Activated gamma-delta T cell treated with Interleukin-2 at 50 U/mL for 16 hours (primary cell): Measurements from ENCODE around the gene SKI.

Experiments
- DNase-seq: peaks from one replicate; pipeline ENCODE4 v3.0.0-alpha.2; 2020

SKI gene

DNA sequence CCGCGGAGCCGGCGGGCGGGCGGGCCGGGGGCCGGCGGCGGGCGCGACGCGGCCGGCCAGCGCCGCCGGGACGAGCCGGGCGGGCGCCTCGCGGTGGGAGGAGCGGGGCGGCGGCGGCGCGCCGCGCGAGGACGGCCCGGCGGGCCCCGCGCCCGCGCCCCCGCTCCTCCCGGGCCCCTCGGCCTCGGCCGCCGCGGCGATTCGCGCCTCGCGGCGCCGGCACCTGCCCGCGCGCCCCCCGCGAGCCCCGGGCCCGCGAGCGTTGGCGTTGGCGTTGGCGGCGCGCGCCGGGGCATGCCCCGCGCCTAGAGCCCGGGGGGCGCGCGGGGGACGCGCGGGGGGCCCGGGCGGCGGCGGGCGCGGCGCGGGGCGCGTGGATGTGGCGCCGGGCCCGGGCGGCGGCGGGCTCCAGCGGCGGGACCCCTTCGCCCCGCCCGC, at the start of gene SKI:
TSS of gene SKI (plus strand) at position 163 of the 438 bp plus-strand sequence. CDS start 448 bp downstream, outside the sequence.
- DNase-seq, result no peak

DNA sequence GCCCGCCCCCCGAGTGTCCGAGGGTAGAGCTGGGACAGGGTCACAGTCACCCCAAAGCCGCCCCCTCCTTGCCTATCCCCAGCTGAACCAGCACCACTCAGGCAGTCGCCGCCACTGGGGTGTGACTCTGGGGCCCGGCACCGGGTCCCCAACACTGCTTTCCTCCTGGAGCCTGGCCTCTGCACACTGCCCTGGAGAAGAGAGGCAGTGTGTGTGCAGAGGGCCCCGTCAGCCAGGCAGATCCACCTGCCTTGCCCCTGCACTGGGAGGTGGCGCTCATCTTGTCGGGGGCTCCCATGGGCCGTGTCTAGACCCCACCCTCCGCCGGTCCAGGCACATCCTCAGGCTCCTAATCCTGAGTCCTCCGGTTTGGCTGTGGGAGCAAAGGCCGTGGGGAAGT, 49.2 kb upstream of the SKI start:
- DNase-seq, result no peak

DNA sequence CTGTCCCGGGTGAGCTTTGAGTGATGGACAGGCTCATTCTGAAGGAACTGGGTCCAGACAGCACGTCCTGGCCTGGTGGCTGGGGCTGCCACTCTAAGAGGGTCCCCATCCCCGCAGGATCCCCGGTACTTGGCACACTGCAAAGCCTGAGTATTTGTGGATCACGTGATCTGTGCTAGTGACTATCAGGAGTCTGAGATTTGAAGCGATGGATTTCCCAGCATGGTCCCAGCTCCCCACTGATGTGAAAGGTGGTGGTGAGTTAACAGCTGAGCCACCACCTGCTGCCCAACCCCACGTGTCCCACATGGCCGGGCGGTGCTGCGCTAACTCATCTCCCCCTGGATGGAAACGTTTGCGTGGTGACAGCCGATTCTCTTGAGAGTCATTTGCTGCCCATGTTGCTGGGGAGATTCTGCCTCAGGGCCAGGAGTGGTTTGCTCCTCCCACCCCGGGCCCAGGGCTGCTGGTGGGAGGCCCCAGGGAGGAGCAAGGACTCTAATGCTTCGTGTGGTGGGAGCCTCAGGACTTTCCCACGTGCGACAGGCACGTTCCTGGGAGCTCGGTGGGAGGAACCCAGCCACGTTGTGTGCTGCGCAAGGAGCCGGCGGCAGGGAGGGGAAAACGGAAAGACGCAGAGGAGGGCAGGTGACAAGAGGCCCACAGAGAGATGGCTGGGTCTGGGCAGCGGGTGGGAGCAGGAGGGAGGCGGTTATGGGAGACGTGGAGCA, 48.7 kb upstream of the SKI start:
- no peak for DNase-seq

DNA sequence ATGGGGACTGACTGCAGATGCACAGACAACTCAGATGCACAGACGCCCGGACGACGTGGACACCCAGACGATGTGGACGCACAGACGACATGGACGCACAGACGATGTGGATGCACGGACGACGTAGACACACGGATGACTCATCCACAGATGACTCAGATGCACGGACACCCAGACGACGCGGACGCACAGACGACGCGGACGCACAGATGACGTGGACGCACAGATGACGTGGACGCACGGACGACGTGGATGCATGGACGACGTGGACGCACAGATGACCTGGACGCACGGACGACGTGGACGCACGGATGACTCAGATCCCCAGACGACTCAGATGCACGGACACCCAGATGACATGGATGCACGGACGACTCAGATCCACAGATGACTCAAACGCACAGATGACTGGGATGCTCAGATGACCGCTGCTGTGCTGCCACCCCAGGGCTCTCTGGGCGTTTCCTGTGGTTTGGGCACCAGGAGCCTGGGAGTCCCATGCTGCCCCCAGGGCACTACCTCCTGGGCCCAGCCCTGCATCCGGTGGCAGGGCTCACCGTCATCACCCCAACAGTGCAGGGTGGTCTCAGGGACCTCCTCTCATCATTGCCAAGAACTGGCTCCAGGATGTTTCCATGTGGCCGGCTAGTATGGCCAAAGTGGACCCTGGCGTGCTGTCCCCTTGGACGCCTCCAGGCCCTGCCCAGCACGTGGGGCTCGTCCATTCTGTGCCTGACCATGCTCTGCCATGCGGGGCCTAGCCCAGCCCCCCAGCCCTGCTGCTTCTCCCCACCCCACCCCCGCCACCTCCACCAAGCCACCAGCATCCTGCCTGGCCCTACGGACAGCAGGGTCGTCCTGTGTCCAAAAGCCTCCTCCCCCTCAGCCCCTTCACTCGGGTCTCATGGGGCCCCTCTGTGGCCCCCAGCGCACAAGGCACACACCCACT, 47.5 kb upstream of the SKI start:
- no peak for DNase-seq

DNA sequence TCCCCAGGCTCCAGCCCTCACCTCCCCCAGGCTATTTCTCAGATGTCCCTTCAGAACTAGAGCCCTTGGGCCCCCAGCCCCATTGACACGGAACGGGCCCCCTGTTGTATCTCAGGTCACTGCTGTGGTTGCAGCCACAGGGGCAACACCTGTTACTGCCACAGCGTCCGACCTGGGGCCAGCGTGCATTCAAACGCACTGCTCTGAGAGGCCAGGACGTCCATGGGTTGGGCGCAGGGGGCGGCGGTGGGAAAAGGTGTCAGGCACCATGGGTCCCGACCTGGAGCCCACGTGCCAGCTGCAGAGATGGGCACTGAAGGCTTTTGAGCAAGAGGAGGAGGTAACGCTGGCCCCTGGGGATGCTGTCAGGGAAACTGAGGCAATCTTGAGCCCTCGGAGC, 46.8 kb upstream of the SKI start:
- no peak for DNase-seq

DNA sequence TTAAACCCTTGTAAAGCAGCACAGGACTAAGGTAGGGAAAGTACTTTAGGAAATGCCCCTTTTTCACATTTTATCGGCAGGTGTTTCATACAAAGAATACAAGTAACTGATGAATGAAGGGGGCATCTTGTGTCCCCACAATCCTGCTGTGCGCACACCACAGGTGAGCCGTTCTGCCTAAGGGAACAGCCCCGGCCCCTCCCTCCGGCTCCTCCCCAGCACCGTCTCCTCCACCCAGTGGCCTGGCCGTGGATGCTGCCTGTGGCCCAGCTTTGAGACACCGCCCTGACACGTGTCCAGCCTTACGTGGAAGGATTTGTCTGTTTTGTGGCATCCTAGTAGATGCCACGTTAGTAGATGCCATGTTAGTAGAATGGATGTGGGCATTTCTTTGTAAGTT, 46.4 kb upstream of the SKI start:
- DNase-seq, result no peak

DNA sequence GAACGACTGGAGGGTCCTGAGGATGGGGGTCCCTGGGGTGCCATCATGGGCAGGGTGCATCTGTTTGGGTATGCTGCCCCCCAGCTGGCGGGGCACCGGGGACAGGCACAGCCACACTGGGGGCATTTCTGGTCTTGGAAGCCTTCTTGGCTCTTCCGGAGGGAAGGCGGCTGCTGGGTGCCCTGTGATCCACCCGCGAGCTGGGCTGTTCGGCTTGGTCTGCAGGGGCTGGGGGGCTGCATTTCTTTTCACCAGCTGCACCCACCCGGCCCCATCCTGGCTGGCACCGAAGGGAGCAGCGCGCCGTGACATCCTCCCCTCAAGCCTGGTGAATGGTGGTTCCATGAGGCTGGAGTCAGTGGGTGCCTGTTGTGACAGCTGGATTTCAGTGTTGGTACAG, 45.7 kb upstream of the SKI start:
- DNase-seq, result no peak

DNA sequence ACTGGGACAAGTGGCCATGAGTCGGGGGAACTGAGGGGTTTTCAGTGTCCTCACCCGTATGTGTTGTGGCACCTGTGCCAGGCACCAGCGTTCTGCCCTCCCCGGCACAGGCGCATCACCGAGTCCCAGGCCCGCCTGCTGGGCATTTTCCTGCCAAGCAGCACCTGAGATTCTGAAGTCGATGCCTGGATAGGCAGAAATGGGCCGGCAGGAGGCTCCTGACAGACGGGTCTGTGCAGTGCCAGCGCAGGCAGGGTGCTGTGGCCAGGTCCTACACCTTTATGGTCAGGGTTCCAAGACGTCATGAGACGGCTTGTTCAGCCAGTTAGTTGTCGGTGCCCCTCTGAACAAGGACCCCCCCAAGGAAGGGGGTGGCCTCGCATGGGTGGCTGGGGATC, 44.2 kb upstream of the SKI start:
- DNase-seq, result no peak

DNA sequence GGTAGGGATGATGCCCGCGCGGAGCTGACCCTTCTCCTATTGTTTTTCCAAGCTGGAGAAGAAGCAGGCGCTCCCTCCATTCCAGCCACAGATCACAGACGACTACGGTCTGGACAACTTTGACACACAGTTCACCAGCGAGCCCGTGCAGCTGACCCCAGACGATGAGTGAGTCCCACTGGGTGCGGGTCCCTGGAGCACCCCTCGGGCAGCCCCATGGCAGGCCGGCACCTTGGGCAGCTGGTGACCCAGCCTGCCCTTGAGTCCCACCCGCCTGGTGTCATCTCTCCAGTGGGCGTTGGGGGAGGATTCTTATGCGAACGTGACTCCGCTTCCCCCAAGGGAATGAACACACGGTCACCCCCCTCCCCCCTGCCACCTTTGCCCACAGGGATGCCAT, 43.6 kb upstream of the SKI start:
- no peak for DNase-seq

DNA sequence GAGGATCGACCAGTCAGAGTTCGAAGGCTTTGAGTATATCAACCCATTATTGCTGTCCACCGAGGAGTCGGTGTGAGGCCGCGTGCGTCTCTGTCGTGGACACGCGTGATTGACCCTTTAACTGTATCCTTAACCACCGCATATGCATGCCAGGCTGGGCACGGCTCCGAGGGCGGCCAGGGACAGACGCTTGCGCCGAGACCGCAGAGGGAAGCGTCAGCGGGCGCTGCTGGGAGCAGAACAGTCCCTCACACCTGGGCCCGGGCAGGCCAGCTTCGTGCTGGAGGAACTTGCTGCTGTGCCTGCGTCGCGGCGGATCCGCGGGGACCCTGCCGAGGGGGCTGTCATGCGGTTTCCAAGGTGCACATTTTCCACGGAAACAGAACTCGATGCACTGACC, 43.2 kb upstream of the SKI start:
- DNase-seq, result no peak

DNA sequence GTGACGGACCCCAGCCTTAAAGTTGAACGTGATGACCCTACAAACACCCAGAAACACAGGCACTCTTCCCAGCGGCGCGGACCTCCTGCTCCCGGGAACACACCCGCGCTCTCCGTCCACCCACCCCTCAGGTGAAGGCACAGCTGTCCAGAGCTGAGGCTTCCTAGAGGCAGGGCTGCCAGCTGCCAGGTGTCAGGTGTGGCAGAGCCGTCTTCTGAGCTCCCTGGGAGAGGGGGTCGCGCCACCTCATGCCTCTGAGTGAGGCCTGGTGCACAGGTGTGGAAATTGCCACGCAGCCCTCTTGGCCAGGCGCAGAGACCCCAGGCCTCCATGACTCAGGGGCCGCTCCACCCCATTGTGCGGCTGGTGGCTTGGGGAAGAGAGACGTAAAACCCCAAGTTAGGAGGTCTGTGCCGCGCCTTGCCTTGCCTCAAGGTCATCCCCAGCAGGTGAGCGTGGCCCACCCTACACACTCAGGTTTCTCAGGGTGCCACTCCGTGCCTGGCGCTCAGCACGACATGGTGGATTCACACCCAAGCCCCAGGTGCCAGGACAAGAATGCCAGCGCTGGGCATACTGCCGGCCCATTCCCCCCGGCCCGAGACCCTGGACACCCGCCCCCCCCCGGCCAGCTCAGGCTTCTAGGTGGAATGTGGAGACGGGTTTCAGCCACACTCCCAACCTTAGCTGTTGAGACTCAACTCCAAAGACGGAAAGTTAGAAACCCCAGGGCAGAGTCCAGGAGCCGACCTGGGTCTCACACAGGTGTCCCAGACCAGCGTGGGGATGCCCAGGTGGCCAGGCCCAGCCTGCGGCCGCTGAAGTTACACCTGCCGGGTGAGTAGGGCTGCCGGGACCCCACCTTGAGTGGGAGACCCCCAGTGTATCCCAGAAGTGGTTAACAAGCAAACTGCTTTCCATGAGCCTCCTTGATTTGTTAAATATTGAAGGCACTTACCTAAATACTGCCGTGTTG, 42.0 kb upstream of the SKI start:
- DNase-seq, result no peak

DNA sequence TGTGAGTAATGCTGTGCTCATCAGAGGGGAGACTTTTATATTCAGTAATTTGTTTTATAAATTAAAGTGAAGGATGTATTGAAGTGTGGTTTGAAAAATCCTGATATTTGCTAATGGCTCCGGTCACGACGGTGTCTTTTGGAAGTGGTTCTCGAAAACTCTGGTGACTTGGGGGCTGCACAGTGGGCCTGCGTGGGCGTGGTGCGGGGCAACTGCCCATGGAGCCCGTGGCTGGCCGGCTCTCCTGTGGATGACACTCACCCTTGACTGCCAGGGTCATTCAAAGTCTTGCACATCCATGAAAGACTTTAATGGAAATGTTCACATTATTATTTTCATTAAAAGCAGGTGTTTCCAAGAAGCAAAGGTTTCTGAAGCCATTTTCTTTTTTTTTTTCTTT, 41.2 kb upstream of the SKI start:
- DNase-seq, result no peak

DNA sequence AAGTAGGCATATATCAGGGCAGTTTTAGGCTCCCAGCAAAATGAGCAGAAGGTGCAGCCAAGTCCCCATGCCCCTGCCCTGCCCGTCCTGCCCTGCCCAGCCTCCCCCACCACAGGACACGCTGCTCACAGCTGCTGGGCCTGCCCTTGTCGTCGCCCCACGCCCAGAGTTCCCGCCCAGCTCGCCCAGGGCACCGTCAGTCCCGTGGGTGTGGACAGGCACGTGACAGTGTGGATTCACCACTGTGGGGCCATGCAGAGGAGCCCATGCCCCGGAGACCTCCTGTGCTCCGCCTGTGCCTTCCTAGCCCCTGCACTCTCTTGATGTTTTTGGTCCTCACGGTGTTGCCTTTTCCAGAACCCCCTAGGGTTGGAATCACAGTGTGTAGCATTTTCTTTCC, 40.5 kb upstream of the SKI start:
- no peak for DNase-seq

DNA sequence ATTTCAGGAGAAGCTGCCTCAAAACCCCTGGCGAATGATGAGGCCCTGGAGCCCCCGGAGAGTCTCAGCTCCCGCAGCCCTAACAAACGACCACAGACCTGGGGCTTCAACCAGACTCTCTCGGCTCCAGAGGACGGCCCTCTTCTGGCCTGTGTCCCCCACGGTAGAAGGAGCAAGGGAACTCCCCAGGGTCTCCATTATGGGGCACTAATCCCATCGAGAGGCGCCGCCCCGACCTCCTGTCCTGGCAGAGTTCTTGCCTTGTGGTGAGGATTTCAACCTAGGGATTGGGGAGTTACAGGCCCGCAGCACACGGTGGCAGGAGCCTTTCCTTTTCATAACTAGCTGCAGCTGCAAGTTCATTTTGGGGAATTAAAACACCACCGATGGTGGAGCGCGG, 39.8 kb upstream of the SKI start:
- DNase-seq, result no peak

DNA sequence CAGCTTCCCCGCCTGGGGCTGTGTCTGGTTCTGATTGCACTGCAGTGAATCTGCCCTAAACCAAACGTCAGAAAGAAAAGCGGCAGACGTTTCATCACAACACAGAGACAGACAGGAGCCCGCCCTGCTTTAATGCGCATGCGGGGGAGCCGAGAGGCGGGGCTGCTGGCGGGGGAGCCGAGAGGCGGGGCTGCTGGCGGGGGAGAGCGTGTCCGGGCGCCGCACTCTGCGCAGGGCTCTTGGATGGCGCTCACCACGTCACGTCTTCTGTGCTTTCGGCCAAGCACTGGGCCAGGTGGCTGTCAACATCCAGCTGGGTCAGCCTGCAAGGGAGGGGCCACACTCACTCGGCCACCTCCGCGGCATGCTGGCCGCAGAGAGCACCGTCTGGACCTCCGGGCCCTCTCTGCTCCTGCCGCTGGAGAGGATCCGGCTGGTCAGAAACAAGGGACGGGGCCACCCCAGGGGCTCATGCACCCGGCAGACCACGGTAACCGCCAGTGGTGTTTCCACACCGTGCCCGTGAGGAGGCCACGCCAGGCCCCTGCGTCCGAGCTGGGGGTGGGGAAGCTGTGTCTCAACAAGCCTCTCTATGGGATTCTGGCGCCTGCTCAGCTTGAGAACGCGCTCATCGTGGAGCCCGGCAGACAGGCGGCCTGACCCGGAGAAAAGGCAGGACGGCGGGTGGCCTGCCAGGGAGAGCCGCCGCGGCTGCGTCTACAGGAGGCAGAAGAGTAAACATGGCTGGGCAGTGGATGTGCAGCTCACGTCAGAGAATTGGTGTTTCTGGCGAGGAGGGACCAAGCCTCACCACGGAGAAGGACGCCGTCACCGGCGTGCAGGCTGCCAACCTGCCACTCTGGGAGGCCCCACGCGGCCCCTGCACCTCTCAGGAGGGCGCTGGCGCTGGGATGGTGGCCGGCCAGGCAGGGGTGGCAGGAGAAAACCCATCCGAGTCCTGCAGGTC, 38.4 kb upstream of the SKI start:
- peak; percentile 90 for DNase-seq

DNA sequence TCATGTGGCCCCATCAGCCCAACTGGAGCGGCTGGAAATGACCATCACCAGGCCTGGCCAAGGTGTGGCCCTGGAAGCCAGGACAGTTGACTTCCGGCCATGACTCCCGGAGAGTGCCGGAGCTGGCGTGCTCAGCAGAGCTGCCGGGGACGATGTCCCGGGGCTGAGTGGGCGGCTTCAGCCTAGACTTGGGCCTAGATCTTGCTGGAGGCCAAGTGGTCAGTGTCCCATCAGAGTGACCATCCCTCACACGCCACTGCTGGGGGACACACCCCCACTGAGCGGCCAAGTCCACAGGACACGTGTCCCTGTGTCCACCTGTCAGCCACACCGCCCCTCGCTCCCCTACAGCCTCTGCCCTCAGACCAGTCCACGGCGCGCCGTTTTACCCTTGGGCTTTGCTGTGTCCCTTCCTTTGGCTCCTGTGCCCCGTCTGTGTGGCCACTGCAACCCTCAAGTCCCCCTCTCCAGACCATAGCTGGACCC, 37.6 kb upstream of the SKI start:
- DNase-seq, result no peak

DNA sequence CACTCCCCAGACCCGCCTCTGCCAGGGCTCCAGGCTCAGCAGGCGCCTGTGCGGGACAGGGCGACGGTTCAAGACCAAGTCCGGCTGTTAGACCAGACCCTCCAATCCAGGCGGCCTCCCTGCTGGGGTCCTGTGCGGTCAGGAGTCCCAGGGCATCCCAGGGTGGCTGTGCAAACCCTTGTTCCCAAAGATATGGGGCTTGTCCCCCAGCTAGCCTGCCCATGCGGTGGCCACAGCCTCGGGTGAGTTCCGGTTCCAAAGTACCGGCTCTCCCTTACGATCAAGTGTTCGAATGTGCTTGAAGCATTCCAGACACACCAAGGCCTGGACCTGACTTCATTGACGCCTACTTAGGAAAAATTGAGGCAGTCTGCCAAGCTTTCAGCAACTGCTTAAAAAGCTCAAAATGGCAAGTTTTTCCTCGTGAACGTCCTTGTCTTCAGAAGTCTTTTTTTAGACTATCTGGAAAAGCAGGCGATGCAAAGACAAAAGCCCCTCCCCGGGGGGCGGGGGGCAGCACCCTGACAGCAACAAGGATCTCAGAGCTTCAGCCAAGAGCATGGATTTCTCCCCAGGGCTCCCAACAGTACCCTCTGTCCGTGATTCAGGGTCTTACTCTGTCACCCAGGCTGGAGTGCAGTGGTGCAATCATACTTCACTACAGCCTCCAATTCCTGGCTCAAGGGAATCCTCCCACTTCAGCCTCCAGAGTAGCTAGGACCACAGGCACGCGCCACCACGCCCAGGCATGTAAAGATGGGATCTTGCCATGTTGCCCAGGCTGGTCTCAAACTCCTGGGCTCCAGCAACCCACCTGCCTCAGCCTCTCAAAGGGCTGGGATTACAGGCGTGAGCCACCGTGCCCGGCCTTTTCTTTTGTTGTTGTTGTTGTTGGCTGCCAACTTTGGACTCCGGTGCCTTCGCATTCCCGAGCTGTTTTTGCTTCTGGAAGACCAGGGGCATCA, 35.8 kb upstream of the SKI start:
- DNase-seq, result no peak

DNA sequence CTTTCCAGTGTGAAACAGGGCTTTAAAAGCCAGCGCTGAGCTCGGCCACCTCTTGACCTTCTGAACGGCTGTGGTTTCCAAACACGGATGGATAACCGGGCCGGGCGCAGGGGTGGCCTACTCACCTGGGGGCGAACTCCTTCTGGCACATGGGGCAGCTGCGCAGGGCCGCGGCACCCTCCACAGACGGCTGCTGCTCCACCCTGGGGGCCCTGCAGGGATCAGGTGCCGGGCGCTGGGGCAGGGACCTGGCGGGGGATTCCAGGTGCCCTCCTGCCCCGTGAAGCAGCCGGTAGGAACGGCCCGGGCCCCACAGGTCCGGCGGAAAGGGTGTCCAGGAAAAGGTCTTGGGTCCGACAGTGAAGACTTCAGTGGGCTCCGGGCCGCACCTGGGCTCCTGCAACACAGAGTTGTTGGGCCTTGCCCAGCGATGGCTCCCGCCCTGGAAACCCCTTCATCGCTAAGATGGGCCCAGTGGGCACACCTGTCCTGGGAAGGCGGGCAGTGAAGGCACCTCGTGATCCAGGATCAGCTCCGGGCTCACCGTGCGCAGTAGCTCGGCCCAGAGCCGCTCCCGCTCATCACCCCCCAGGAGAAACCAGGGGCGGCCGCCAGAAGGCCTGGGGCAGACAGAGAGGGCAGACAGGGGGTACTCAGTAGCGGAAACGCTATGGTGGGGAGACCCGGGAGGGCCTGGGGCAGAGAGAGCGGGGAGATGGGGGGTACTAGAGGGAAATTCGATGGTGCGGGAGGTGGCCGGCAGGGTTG, 34.4 kb upstream of the SKI start:
- DNase-seq, result no peak

DNA sequence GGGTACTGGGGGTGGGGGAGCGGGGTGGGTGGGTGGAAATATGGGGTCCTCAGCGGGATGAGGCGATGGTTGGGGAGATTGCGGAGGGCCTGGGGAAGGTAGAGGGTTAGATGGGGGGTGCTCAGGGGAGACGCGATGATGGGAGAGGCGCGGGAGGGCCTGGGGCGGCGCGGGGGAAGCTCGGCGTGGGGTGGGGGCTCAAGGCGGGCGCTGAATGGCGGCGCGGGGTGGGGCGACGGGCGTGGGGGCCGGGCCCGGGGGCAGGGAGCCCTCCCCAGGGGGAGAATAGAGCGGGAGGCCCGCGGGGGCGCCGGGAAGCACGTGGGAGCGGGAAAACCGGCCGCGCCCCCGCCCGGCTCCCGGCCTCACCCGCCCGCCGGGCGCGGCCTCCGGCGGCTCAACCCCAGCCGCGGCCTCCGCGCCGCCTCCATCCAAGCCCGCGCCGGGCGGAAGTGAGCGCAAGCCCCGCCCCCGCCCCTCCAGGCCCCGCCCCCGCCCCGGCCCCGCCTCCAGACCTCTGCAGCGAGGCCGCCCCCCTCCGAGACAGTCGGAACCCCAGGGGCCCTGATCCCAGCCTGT, 33.7 kb upstream of the SKI start, which contains the start of gene FAAP20:
TSS of gene FAAP20 (minus strand) at position 454 of the 579 bp plus-strand sequence. CDS start at position 431, 23 bp downstream.
- DNase-seq, result peak; percentile 68
